ENCODE data around the gene SH3D21. TPM values are rescaled to one million over a fixed set of nuclear protein-coding genes. Genes with fewer than 3 reads are reported as not detected.

Gene SH3D21
- total RNA-seq, 4 donors from 2014 or later: 6.0 to 26.6 (median 16.0) TPM

DNA sequence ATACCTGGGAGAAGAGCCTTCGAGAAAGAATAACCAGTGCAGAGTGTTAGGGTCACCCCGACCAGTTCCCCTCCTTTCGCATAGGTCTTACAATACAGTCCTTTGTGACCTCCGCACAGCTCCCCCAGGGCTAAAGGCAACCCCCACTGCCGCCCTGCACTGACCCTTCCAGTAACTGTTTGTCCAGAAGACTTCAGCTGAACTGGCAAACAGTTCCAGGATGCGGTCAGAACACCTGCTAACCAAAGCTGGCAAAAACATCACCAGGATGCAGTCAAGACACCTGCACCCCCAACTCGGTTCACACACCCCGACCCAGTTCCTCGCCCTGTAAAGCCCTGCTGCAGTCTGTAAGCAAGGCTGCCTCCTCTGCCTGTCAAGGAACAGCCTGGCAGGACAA is 23.6 kb downstream of the SH3D21 start:
- Histone ChIP-seq H3K4me3 (no peak overlapping the region), H3K4me1 (peaks cover 16% of the 10 kb centered on the region), H3K27ac (no peak overlapping the region), H3K27me3 (no peaks in the 10 kb centered on the region), H3K9me3 (no peaks in the 10 kb centered on the region), H3K36me3 (no peaks in the 10 kb centered on the region)
- 92% methylated on average over 9 of the region's 9 CpGs for WGBS
- DNase-seq (ENCODE audit: low spot score in 2 of 2): no peak
- TF ChIP-seq POLR2A (IDR thresholded peaks at IDR 0.05): no peak
- TF ChIP-seq, protein P1, sequence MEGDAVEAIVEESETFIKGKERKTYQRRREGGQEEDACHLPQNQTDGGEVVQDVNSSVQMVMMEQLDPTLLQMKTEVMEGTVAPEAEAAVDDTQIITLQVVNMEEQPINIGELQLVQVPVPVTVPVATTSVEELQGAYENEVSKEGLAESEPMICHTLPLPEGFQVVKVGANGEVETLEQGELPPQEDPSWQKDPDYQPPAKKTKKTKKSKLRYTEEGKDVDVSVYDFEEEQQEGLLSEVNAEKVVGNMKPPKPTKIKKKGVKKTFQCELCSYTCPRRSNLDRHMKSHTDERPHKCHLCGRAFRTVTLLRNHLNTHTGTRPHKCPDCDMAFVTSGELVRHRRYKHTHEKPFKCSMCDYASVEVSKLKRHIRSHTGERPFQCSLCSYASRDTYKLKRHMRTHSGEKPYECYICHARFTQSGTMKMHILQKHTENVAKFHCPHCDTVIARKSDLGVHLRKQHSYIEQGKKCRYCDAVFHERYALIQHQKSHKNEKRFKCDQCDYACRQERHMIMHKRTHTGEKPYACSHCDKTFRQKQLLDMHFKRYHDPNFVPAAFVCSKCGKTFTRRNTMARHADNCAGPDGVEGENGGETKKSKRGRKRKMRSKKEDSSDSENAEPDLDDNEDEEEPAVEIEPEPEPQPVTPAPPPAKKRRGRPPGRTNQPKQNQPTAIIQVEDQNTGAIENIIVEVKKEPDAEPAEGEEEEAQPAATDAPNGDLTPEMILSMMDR (IDR thresholded peaks at IDR 0.05): no peak
- TF ChIP-seq EP300 (IDR thresholded peaks at IDR 0.05): no peak
- no peak for TF ChIP-seq POLR2AphosphoS5 (IDR thresholded peaks at IDR 0.05)

DNA sequence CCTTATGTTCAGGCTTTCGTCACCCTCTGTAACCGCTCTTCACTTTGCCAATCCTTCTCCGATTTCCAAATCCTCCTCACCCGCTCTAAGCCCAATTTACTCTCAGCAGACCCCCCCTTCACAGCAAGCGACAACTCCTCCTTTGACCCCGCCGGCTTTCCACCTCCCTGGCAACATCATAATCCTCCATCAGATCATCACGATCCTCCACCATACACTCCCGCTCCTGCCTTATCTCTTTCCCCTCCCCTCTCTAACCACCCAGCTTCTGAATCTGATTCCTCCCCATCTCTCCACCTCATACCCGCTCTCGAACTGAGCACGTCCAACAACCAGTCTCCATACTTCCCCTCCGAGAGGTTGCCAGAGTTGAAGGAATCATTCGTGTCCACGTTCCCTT is 24.8 kb downstream of the SH3D21 start:
- Histone ChIP-seq H3K4me1 (peaks cover 16% of the 10 kb centered on the region), H3K9me3 (no peaks in the 10 kb centered on the region), H3K36me3 (no peaks in the 10 kb centered on the region), H3K4me3 (no peak overlapping the region), H3K27ac (no peak overlapping the region), H3K27me3 (no peaks in the 10 kb centered on the region)
- no peak for TF ChIP-seq POLR2A (IDR thresholded peaks at IDR 0.05)
- no peak for TF ChIP-seq EP300 (IDR thresholded peaks at IDR 0.05)
- TF ChIP-seq POLR2AphosphoS5 (IDR thresholded peaks at IDR 0.05): no peak
- TF ChIP-seq, protein P1 (IDR thresholded peaks at IDR 0.05): no peak
- WGBS: 92% methylated on average over 15 of the region's 15 CpGs
- no peak for DNase-seq (ENCODE audit: low spot score in 2 of 2)

DNA sequence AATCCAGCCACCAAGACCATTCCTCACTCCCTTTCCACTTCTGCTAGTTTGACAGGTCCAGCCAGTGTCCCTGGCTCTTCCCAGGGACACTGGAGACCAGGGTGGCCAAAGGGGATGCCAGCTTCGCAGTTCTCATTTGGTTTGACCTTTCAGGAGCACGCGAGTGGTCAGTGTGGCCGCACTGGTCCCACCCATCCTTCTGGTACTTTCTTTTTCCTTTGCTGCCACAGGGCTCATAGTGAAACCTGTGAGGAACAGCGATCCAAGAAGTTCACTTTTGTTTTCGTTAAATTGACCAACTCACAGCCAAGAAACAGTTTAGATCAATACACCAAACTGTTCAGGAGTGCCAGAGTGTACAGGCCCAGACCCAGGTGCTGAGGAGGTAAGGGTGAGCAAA is 31.7 kb downstream of the SH3D21 start:
- H3K4me3 ChIP-seq: no peak overlapping the region
- H3K27ac ChIP-seq: no peak overlapping the region
- DNase-seq (ENCODE audit: low spot score in 2 of 2): no peak
- H3K9me3 ChIP-seq: no peaks in the 10 kb centered on the region
- H3K36me3 ChIP-seq: peaks cover 29% of the 10 kb centered on the region
- H3K4me1 ChIP-seq: peaks cover 6% of the 10 kb centered on the region
- WGBS: 93% methylated on average over 6 of the region's 6 CpGs
- H3K27me3 ChIP-seq: no peaks in the 10 kb centered on the region
- TF ChIP-seq, protein P1 (IDR thresholded peaks at IDR 0.05): no peak
- no peak for TF ChIP-seq POLR2AphosphoS5 (IDR thresholded peaks at IDR 0.05)
- no peak for TF ChIP-seq POLR2A (IDR thresholded peaks at IDR 0.05)
- no peak for TF ChIP-seq EP300 (IDR thresholded peaks at IDR 0.05)

GRCh38 chr1:36339215-36339614 is 33.0 kb downstream of the SH3D21 start:
- H3K36me3 ChIP-seq: peaks cover 32% of the 10 kb centered on the region
- peaks cover 11% of the 10 kb centered on the region for H3K4me1 ChIP-seq
- TF ChIP-seq EP300 (IDR thresholded peaks at IDR 0.05) (no peak), POLR2AphosphoS5 (IDR thresholded peaks at IDR 0.05) (no peak), POLR2A (IDR thresholded peaks at IDR 0.05) (no peak)
- TF ChIP-seq, protein P1 (IDR thresholded peaks at IDR 0.05): no peak
- H3K9me3 ChIP-seq: no peaks in the 10 kb centered on the region
- no peak overlapping the region for H3K27ac ChIP-seq
- 72% methylated on average over 3 of the region's 7 CpGs for WGBS
- no peak for DNase-seq (ENCODE audit: low spot score in 2 of 2)
- H3K27me3 ChIP-seq: no peaks in the 10 kb centered on the region
- H3K4me3 ChIP-seq: no peak overlapping the region

DNA sequence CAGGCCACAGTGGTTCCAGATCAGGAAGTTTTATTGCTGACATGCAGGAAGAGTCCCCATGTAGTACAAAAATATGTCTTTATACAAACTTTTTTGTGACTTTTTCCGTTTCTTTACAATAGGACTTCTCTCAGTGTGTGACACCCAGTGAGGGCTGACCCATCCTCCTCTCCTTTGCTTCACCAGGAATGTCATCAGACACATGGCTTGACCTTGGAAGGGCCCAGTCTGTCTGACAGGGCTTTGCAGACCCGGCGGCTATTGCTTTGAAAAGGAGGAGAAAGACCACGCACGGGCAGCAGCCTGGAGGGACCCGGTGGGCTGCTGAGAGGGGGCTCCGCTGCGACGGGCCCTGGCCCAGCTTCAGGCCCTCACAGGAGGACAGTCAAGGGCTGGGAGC is 33.4 kb downstream of the SH3D21 start:
- Histone ChIP-seq H3K36me3 (peaks cover 35% of the 10 kb centered on the region), H3K27ac (no peak overlapping the region)

More for the DNA sequence above, 33.4 kb downstream of the SH3D21 start:
- H3K27me3 ChIP-seq: no peaks in the 10 kb centered on the region
- no peak for DNase-seq (ENCODE audit: low spot score in 2 of 2)
- WGBS: 91% methylated on average over 9 of the region's 9 CpGs
- no peak overlapping the region for H3K4me3 ChIP-seq
- TF ChIP-seq EP300 (IDR thresholded peaks at IDR 0.05): no peak
- TF ChIP-seq, protein P1 (IDR thresholded peaks at IDR 0.05): no peak
- no peak for TF ChIP-seq POLR2AphosphoS5 (IDR thresholded peaks at IDR 0.05)
- H3K4me1 ChIP-seq: peaks cover 11% of the 10 kb centered on the region
- H3K9me3 ChIP-seq: no peaks in the 10 kb centered on the region
